Measurements from ENCODE around the gene CNTNAP5.

DNA sequence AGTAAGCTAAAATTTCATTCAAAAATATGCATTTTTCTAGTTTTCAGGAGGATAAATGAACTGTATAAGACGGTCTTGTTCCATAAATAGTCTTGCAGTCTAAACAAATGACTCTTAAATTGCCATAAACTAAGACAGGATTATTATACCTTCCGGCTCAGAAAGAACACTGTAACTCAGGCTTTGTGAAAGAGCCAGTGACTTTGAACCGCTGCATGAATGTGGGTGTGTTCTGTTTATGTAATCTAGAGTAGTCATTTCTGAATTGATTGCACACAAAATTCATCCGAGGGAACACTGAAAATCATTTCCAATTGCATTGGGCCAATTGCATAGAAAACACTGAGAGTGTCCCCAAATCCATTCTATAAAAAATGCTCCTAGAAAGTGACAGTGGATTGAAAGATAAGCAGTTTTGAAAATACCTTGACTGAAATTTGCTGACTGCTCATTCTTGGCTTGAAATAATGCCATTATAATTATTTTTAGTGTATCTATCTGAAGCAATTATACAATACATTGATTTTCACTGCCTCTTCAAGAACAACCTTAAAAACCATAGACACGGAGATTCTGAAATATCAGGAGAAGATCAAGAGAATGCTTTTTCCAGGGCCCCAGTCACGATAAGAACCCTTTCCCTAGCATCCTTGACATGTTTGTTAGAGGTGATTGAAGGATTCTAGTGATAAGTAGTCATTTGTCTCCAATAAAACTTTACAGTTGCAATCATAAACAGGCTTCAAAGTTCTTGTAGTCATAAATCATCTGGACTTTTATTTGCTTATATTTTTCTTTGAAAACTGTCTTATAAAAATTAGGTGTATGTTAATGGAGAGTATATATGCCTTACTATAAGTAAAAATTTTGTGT lies 55.4 kb downstream of the CNTNAP5 start:
- TF ChIP-seq, protein P1, sequence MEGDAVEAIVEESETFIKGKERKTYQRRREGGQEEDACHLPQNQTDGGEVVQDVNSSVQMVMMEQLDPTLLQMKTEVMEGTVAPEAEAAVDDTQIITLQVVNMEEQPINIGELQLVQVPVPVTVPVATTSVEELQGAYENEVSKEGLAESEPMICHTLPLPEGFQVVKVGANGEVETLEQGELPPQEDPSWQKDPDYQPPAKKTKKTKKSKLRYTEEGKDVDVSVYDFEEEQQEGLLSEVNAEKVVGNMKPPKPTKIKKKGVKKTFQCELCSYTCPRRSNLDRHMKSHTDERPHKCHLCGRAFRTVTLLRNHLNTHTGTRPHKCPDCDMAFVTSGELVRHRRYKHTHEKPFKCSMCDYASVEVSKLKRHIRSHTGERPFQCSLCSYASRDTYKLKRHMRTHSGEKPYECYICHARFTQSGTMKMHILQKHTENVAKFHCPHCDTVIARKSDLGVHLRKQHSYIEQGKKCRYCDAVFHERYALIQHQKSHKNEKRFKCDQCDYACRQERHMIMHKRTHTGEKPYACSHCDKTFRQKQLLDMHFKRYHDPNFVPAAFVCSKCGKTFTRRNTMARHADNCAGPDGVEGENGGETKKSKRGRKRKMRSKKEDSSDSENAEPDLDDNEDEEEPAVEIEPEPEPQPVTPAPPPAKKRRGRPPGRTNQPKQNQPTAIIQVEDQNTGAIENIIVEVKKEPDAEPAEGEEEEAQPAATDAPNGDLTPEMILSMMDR (conservative IDR thresholded peaks at IDR 0.05 in 1 of 2, IDR thresholded peaks at IDR 0.05 in 1 of 2; ENCODE audit: extremely low read depth in 1 of 2, insufficient read depth in 1 of 2, low read depth in 1 of 2, low read length in 2 of 2): no peak
- TF ChIP-seq EZH2 (IDR thresholded peaks at IDR 0.05; ENCODE audit: borderline replicate concordance, low read length): no peak

Data from mammary epithelial cell (primary cell).